DMS53 (cell line): ENCODE measurements around the gene TICRR.

Source experiments
- DNase-seq: peaks from one replicate; lab custom pipeline; 2025; lab: John Stamatoyannopoulos, UW

The TICRR gene

DNA sequence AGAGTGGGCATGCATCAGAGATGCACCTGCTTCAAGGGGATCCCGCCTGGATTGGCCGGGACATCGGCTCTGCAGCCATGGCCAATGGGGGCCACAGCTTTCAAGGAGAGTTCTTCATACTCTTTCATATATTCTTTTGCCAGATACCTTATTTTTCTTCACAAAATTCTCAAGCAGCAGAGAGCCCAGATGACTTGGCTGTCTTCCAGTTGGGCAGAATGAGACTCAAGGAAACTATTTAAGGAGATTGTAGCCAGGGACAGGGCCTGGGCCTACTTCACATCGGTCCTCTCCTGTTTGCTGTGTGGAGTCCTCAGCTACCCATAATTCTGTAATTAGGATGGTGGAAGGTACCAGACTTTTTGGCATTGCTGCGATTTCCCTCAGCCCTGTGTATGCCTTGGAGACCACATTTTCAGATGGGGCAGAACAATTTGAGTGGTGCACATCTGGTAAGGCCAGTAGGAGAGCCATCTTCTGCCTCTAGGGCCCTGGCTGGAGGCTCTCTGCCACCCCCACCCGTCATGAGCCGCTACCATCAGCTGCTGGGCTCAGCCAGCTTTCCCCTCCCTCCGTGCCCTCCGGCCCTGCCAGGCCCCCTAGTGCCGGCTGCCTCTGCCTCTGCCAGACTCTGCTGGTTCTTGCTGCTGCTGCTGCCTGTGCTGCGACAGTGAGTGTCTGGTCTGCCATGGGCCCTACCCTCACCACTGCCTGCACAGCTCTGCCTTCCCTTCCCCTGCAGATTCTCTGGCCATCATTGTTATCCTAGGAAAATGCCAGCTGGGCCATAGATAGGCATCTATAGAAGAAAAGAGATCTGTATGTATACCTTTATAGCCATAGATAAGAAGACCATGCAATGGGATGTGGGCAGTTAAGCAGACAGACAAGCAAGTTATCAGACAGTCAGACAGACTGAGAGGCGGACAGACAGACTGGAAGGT lies 97.2 kb downstream of the TICRR start:
- DNase-seq = no peak

DNA sequence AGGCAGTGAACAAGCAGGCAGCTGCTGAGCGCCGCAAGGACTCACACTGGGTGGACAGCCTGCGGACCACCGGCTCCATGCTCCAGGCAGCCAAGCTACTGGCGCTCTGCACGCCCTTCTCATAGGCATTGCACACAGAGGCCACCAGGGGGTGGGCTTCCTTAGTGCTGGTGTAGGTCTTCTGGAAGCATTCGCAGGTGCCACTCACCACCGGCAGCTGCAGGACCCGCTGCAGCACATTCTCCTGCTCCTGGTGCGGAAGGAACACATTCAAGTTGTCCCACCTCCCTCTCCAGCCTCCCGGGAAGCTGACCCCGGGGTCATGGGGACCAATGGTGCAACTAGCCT lies 97.9 kb downstream of the TICRR start:
- peak; percentile 60 for DNase-seq

DNA sequence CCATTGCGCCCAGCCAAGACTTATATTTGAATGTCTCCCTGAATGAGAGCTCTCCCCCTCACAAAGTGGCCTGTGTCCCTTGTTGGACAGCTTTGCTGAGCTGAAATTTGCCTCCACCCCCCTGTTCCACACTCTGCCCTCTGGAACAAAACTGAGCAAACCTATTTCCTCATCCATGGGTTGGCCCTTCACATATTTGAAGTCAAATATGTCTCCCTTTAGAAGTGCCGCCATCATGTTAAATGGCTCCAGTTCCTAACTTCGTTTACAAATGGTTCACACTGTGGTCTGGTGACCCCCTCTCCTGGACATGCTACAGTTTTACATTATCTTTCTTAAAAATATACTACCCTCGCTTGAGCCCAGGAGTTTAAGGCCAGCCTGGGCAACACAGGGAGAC lies 99.3 kb downstream of the TICRR start:
- DNase-seq = no peak

DNA sequence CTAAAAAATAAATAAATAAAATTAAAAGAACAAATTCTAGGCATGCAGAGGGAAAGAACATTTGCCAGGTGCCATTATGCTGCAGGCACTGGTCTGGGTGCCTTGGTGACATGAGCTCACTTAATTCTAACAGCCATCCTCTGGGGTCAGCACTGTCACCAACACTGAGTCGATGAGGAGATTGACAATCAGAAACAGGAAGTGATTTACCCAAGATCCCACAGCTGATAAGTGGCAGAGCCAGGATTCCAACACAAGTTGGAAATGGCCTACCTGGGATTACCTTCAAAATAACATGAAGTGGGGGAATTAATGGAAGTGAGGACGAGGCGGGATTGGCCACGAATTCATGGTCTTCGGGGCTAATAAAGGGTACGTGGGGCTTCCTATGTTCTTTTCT lies 100.3 kb downstream of the TICRR start:
- no peak for DNase-seq

DNA sequence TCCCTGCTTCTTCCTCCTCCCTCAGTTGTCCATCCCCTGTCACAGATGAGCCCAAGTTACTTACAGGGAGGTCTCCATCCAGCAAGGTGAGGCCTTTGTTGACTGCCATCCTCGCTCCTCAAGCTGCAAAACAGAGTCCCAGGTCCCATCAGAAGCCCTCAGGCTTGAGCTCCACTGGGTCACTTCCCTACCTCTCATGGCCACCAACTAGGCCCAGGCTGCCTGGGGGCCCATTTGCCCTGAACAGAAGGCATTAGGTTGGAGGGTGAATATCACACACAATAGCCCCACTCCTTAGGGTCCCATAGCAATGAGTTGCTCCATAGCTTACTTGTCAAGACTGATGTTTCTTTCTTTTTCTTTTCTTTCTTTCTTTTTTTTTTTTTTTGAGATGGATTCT lies 102.1 kb downstream of the TICRR start:
- DNase-seq = no peak
